PC-3 (cell line): ENCODE results near the gene HEATR3. TPM values are rescaled to one million over a fixed set of nuclear protein-coding genes. Genes with fewer than 3 reads are reported as not detected.
A peak's percentile ranks its signal among the peaks of the same experiment; 100 is the strongest.

ENCODE experiments used
- ATAC-seq: fragments of 200-7000 bp; cut with Tn5 transposase; 2 replicates; pipeline ENCODE4 v1.9.1; 2020; ENCODE audit warnings: mild to moderate bottlenecking, moderate library complexity
- BruUV-seq: library from RNA; stranded (reverse); fragments of 400-500 nt; replicated peaks from 2 replicates; lab custom pipeline; 2021; lab: Mats Ljungman, UMichigan
- CTCF ChIA-PET: fragments of 300-600 bp; sonication (Branson Sonifier 250); formaldehyde crosslinking; loops from one replicate; lab custom pipeline; 2022; ENCODE audit warnings: antibody characterized with exemption; lab: Charles Lee
- POLR2A ChIA-PET: fragments of 300-600 bp; sonication (Branson Sonifier 250); formaldehyde crosslinking; loops from one replicate; lab custom pipeline; 2022; ENCODE audit warnings: antibody characterized with exemption; ENCODE audit not compliant: unreplicated experiment; lab: Charles Lee
- DNase-seq: peaks from one replicate; pipeline ENCODE4 v3.0.0-alpha.2; 2015
- H2AFZ ChIP-seq: fragments of 300-600 bp; sonication (generic); 2 replicates; pipeline ENCODE4 v1.6.0; 2016; ENCODE audit warnings: antibody characterized with exemption, low read length
- H3F3A ChIP-seq: fragments of 300-600 bp; sonication (generic); one replicate; pipeline ENCODE4 v1.6.0; 2017; ENCODE audit warnings: antibody characterized with exemption, low read length, control low read depth, mild to moderate bottlenecking; ENCODE audit not compliant: unreplicated experiment
- H3K27ac ChIP-seq: fragments of 300-600 bp; sonication (generic); 2 replicates; pipeline ENCODE4 v1.5.1; 2016; ENCODE audit warnings: mild to moderate bottlenecking, low read length
- H3K27me3 ChIP-seq: fragments of 300-600 bp; sonication (generic); 2 replicates; pipeline ENCODE4 v1.6.1; 2016; ENCODE audit warnings: low read length, mixed read lengths
- H3K36me3 ChIP-seq: fragments of 300-600 bp; sonication (generic); 2 replicates; pipeline ENCODE4 v1.6.1; 2016; ENCODE audit warnings: low read depth, mixed run types, low read length, mixed read lengths
- H3K4me1 ChIP-seq: fragments of 300-600 bp; sonication (generic); 2 replicates; pipeline ENCODE4 v1.5.1; 2016; ENCODE audit warnings: low read length; ENCODE audit not compliant: insufficient read depth
- H3K4me2 ChIP-seq: fragments of 300-600 bp; sonication (generic); 2 replicates; pipeline ENCODE4 v1.6.0; 2016; ENCODE audit warnings: low read length
- H3K4me3 ChIP-seq: fragments of 300-600 bp; sonication (generic); 2 replicates; pipeline ENCODE4 v1.5.1; 2016; ENCODE audit warnings: mild to moderate bottlenecking, low read length, mixed read lengths
- H3K79me2 ChIP-seq: fragments of 300-600 bp; sonication (generic); 2 replicates; pipeline ENCODE4 v1.6.1; 2017; ENCODE audit warnings: low read length, mixed read lengths
- H3K9ac ChIP-seq: fragments of 300-600 bp; sonication (generic); 2 replicates; pipeline ENCODE4 v1.6.0; 2016; ENCODE audit warnings: mild to moderate bottlenecking, low read length
- H3K9me2 ChIP-seq: fragments of 300-600 bp; sonication (generic); replicated peaks from 2 replicates; pipeline ENCODE4 v1.6.1; 2016; ENCODE audit warnings: mixed run types, low read length, mixed read lengths
- H3K9me3 ChIP-seq: fragments of 300-600 bp; sonication (generic); 2 replicates; pipeline ENCODE4 v1.6.1; 2016; ENCODE audit warnings: low read length, mixed read lengths
- H4K20me1 ChIP-seq: fragments of 300-600 bp; sonication (generic); 2 replicates; pipeline ENCODE4 v1.6.1; 2016; ENCODE audit warnings: low read length, mixed read lengths
- EZH2 ChIP-seq: fragments of 300-600 bp; sonication (generic); IDR thresholded peaks from one replicate; pipeline ENCODE4 v1.6.1; 2017; ENCODE audit warnings: antibody characterized with exemption, mild to moderate bottlenecking, low read length; ENCODE audit not compliant: unreplicated experiment
- EZH2phosphoT487 ChIP-seq: fragments of 300-600 bp; sonication (generic); IDR thresholded peaks from 2 replicates; pipeline ENCODE4 v1.6.1; 2018; ENCODE audit warnings: mild to moderate bottlenecking, antibody characterized with exemption, low read length, borderline replicate concordance
- intact Hi-C: fragments of 100-400 bp; cut with micrococcal nuclease; formaldehyde crosslinking; loops from 2 replicates; pipeline ENCODE4 v1.9.0; 2023
- total RNA-seq: library from RNA; depleted of rRNA; stranded (reverse); fragments of >200 nt; gene quantifications from 2 replicates; pipeline ENCODE4 v1.2.3, GENCODE V29; 2014
- TF ChIP-seq, protein P1 (sequence below): fragments of 300-600 bp; sonication (generic); conservative IDR thresholded peaks from 2 replicates; pipeline ENCODE4 v1.5.1; 2017; ENCODE audit warnings: antibody characterized with exemption, low read depth, mild to moderate bottlenecking, low read length

HEATR3 gene
- total RNA-seq, 1 experiment from 2014 or later, result 18.7 TPM

- H3K27me3 ChIP-seq, result no peaks in the 10 kb centered on the region
- no peaks in the 10 kb centered on the region for H4K20me1 ChIP-seq
- no peaks in the 10 kb centered on the region for H3K9me2 ChIP-seq
- no peak overlapping the region for H2AFZ ChIP-seq
- H3K4me1 ChIP-seq, result no peaks in the 10 kb centered on the region; the same call in 1 of the 2 replicates
- no peaks in the 10 kb centered on the region for H3K79me2 ChIP-seq
- H3K4me2 ChIP-seq, result no peak overlapping the region
- TF ChIP-seq EZH2 (no peak), EZH2phosphoT487 (no peak)
- TF ChIP-seq, protein P1, sequence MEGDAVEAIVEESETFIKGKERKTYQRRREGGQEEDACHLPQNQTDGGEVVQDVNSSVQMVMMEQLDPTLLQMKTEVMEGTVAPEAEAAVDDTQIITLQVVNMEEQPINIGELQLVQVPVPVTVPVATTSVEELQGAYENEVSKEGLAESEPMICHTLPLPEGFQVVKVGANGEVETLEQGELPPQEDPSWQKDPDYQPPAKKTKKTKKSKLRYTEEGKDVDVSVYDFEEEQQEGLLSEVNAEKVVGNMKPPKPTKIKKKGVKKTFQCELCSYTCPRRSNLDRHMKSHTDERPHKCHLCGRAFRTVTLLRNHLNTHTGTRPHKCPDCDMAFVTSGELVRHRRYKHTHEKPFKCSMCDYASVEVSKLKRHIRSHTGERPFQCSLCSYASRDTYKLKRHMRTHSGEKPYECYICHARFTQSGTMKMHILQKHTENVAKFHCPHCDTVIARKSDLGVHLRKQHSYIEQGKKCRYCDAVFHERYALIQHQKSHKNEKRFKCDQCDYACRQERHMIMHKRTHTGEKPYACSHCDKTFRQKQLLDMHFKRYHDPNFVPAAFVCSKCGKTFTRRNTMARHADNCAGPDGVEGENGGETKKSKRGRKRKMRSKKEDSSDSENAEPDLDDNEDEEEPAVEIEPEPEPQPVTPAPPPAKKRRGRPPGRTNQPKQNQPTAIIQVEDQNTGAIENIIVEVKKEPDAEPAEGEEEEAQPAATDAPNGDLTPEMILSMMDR, result no peak
- ChIA-PET CTCF (no interaction called here), POLR2A (no interaction called here)
- H3K36me3 ChIP-seq, result no peaks in the 10 kb centered on the region
- H3K4me3 ChIP-seq, result no peak overlapping the region
- H3K9me3 ChIP-seq, result no peaks in the 10 kb centered on the region
- no peaks in the 10 kb centered on the region for H3F3A ChIP-seq
- no peak overlapping the region for H3K9ac ChIP-seq
- H3K27ac ChIP-seq, result no peak overlapping the region
- intact Hi-C loops, result no loop called here
- BruUV-seq, result no TSS peak
- peak; percentile 35 for DNase-seq
- no peak for ATAC-seq
These were observed 48.8 kb downstream of the HEATR3 start for GRCh38 chr16:50114357-50115129.

- no peak overlapping the region for H3K4me3 ChIP-seq
- no peak for ATAC-seq
- TF ChIP-seq, protein P1, result no peak
- no peak for TF ChIP-seq EZH2
- TF ChIP-seq EZH2phosphoT487, result no peak
- no peak overlapping the region for H3K4me2 ChIP-seq
- ChIA-PET POLR2A (no interaction called here), CTCF (no interaction called here)
- BruUV-seq, result no TSS peak
- H3K27me3 ChIP-seq, result no peaks in the 10 kb centered on the region
- no peak overlapping the region for H2AFZ ChIP-seq
- H3F3A ChIP-seq, result no peaks in the 10 kb centered on the region
- H3K79me2 ChIP-seq, result no peaks in the 10 kb centered on the region
- no peak for DNase-seq
- H3K36me3 ChIP-seq, result no peaks in the 10 kb centered on the region
- no peaks in the 10 kb centered on the region for H3K9me2 ChIP-seq
- H3K9me3 ChIP-seq, result no peaks in the 10 kb centered on the region
- H3K27ac ChIP-seq, result no peak overlapping the region
- H3K4me1 ChIP-seq, result no peaks in the 10 kb centered on the region
- intact Hi-C loops, result no loop called here
- no peaks in the 10 kb centered on the region for H4K20me1 ChIP-seq
- H3K9ac ChIP-seq, result no peak overlapping the region
These were observed 54.9 kb downstream of the HEATR3 start for GRCh38 chr16:50120711-50121110.

DNA sequence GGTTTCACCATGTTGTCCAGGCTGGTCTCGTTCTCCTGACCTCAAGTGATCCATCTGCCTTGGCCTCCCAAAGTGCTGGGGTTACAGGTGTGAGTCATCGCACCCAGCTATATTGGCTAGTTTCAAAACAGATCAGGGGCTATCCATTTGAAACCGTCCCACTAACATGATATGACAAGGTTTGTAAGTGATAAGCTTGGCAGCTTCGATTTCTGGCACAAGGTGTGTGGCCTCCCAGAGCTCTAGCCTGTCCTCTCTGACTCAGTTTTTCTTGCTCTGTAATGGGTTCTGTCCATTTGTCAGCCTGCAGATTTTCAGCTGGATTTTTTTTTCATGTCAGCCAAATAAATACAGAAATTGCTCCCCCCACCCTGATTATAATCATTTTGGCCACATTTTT lies 55.5 kb downstream of the HEATR3 start:
- ATAC-seq, result no peak
- intact Hi-C loops, result no loop called here
- no peaks in the 10 kb centered on the region for H3K9me2 ChIP-seq
- BruUV-seq, result no TSS peak
- H3K9ac ChIP-seq, result no peak overlapping the region
- H2AFZ ChIP-seq, result no peak overlapping the region
- no peak for TF ChIP-seq EZH2
- no peak overlapping the region for H3K4me3 ChIP-seq
- no peaks in the 10 kb centered on the region for H3K36me3 ChIP-seq
- H3K79me2 ChIP-seq, result no peaks in the 10 kb centered on the region
- POLR2A ChIA-PET, result interaction anchor here (0.6 kb wide), 1 partner anchor 193 kb away, joined by 5 read pairs; no protein-coding TSS in a partner anchor
- no peaks in the 10 kb centered on the region for H3K27me3 ChIP-seq
- no peaks in the 10 kb centered on the region for H3K4me1 ChIP-seq
- no peaks in the 10 kb centered on the region for H3F3A ChIP-seq
- H3K27ac ChIP-seq, result no peak overlapping the region
- CTCF ChIA-PET, result no interaction called here
- no peaks in the 10 kb centered on the region for H4K20me1 ChIP-seq
- H3K9me3 ChIP-seq, result no peaks in the 10 kb centered on the region
- no peak overlapping the region for H3K4me2 ChIP-seq
- DNase-seq, result no peak
